ENCODE measurements around the gene HOXB6.

The HOXB6 gene

DNA sequence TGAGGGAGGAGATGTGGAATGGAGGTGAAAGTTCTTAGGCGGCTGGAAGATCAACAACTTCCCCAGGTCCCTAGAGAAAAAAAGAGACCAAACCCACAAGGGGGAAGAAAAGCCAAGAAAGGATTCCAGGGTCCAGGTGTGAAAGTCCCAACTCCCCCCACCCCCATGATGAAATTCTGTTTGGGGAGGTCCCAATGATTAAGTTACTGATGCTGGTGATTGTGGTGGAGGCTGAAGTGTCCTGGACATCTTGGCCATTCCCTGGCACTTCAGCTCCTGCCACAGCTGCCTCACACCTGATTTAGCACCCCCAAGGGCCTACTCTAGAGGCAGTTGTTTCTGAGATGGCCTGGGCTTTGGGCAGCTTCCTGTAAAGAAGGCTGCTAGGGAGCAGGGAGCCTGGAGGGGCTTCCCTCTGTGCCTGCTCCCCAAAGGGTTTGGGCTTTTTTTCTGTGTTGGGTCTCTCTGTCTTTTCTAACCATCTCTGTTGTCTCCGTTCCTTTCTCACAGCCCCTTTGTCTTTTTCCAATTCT, 39.7 kb downstream of the HOXB6 start:
- DNase-seq: no peak

GRCh38 chr17:48564188-48565021, 40.4 kb downstream of the HOXB6 start:
- DNase-seq: no peak

DNA sequence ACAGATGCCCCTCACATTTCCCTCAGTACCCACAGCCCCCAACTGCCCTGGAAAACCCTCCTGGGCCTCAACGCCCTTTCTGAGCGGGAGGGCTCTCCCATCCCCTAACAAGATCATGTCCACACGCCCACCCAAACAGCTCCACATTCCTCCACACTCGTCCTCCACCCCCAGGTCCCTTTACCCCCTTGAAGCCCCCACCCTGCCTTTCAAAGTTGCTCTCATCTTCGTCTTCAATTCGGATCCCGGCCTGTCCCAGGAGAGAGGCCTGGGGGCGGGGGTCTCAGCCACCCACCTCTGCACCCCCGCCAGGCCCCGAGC, 41.0 kb downstream of the HOXB6 start:
- no peak for DNase-seq

DNA sequence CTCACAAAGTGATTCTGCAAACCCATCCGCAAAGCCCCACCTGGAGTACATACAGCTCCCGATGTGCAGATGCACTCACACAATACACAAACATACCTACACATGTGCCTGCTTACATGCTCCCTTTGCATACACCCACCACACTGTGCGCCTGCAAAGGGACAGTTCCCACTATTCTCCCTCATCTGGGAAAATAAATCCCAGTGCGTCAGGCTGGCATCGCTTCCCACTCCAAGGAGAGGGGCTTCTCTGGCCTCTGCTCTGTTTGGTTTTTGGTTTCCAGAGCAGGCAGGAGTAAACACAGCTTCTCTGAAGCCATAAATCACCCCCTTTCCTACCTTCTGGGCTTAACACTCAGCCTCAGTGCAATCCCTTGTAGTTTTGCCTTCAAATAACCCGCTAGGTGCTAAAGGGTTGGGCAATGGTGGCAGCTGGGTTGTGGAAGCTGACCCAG, 41.4 kb downstream of the HOXB6 start:
- DNase-seq: no peak

DNA sequence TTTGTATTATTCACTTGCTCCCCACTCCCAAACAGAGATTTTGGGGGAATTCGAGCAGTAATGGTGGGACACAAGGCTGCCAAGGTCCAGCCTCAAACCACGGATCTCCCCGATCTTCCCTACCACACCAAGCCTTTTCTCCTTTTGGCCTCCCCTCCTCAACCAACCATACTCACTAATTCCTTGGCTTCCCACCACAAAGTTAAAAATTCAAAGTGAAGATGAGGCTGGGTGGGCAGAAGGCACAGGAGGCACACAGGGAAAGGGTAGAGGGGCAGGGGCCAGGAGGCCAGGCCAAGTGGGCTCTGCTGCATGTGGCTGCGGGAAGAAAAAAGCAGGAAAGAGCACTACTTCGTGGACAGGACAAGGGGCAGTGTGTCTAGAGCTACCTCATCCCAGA, 41.9 kb downstream of the HOXB6 start:
- DNase-seq: no peak

DNA sequence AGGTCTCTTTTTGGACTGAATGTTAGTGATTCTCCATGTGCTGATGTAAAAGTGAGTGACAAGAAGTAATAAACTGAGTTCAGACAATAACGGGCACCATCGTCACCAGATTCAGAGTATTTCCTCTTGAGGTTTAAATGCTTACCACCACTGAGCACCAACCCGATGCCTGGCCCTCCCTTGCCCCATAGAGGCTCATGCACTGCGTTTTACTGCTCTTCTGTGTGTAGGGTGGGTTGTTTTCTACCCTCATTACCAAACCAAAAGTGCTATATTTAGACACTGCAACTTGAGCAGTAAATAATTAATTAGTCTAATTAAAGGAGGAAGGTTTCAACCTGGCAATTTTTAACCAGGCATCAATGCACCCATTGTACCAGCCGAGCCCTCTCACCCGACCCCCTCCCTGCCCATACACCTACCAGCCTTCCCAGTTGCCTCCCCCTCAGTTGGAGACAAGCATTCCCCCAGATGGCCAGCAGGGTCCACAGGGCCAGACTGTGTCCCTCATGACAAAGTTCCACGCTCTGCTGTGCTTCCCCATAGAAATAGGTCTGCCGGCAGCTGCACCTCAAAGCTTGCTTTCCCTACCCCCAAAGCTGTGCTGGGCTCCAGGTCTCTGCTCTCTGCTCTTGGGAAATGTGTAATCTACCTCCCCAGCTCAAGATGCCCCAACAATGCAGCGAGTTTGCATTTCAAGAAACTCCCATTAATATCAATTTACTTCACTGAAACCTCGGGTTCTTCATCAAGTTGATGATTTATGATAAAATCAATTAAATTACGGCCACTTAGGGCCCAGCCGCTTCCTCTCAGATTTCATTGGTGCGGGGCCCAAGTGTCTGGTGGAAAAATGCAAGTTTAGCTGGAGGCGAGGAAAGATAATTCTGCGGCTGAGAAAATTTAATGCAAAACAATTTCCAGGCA, 42.6 kb downstream of the HOXB6 start:
- DNase-seq: no peak

DNA sequence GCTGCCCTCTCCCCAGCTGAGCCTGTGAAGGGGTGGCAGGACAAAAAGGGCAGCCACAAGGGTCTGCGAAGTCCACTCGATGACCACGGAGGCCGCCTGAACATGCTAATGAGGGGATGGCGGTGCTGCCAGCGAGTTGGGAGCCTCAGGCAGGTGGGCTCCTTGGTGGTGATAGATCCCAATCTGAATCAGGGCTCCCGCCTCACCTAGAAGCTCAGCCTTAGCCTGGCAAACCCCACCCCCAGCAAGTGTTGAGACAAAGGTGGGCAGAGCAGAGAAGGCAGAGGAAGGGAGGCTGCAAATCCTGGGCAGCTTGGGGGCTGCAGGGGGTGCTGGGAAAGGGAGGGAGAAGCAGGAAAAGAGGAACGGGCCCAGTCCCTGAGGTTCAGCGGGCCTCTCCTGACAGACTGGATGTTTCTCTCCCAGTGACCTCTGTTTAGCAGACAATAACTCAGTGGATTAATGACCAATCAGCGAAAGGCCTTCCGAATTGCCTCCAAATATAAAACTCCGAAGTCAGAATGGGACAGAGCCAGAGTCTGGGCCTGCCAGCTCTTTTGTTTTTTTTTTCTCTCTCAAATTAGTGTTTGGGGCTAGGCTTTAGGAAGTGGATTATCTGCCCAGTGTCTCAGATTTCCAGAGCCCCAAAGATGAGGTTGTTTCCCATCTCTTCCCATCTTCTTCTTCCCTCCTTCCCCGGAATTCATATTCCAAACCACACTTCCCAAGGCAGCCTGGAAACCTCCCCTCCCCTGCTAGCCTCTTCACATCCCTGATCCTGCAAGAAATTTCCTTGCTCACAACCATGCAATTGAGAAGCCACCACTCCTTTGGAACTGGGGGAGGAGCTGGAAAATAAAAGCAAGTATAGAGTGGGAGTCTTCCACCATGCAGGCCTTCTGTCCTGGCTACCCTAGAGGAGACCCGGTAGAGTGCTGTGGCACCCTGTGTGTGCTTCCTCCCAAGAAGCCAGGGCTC, 44.7 kb downstream of the HOXB6 start:
- no peak for DNase-seq

GRCh38 chr17:48559122-48559839, 45.5 kb downstream of the HOXB6 start:
- no peak for DNase-seq

DNA sequence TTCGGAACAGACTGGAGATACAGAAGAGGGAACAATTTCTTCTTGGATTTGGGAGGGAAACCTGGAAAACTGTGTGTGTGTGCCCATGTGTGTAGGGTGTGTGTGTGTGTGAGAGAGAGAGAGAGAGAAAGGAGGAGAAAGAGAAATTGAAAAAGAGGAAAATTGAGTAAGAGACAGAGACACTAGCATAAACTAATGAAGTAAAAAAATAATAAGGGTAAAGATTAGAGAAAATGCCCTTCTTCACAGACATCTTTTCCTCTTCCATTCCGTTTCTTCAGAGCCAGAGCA, 46.0 kb downstream of the HOXB6 start:
- no peak for DNase-seq

DNA sequence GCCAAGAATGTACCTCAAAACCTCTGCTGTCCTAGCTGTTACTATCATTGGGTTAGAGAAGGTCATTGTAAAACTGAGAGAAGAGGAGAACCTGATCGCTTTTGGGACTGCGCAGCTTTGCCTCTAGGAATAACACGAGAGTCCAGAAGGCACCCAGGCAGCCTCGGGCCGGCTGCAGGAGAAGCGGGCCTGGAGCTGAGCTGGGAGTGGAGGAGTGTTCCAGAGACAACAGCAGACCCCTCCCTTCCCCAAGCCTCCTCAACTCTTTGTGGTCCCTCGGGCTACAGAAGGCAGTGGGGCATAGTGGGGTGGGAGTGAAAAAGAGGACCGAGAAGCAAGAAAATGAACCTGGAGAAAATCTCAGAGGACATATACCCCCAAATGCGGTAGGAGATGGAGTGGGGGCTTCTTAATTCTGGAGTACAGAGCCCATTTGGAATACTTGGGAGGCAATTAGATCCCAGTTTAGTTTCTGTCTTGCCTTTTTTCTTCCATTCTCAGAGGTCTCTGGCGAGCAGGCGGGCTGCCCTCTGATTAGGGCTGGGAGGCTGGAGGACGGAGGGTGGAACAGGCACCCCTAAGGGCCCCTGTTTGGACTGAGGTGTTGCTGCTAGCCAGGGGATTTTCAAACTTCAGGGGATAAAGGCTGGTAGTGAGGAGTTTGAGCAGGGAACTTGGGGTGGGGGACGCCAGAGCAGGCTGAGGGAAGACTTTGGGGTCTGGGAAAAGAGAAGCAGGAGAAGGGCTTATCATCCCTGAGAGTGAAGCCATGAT, 46.5 kb downstream of the HOXB6 start:
- DNase-seq: no peak

GRCh38 chr17:48556576-48557401, 48.0 kb downstream of the HOXB6 start:
- no peak for DNase-seq

- no peak for DNase-seq
Measured at GRCh38 chr17:48556229-48556575, 48.6 kb downstream of the HOXB6 start.

- DNase-seq: no peak
Measured at GRCh38 chr17:48555258-48556228, 49.2 kb downstream of the HOXB6 start.

DNA sequence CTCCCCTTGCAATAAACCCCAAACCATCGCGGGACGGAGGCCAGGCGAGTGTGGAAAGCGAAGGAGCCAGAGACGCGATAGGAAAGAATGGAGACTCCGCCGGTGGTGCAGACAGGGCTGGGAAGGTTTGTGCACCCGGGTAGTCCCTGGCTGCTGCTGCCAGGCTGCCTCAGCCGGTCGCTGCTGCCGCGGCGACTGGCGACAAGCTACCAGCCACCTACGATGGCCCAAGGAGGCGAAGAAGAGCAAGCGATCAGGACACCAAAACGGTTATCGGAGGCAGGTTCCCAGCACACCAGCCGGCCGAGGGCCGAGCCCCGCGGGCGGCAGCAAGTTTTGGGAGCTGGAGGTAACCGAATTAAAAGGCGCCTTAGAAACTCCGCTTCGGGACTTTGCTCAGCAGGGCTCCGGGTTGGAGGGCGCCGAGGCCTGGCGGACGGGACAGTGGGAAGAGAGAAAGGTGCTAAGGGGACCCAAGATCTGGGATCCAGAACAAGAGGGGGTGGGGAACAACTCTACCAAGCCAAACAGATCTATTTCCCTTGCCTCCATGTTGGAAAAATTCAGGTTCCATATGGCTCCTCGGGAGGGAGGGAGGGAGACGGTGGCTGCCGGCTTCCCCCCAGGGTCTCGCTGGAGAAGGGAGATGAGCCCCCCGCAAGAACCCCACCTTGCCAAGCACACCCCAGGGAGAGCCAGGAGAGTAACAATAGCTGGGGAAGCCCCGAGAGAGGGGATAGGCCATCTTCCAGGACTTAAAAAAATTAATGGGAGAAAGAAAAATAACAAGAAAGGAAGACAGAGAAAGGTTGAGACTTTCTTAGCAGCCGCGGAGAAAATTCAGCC, 50.2 kb downstream of the HOXB6 start:
- no peak for DNase-seq

- DNase-seq: no peak
Measured at GRCh38 chr17:48553826-48554225, 51.0 kb downstream of the HOXB6 start.

- DNase-seq: no peak
Measured at GRCh38 chr17:48553190-48553547, 51.6 kb downstream of the HOXB6 start.

GRCh38 chr17:48552466-48553189, 52.2 kb downstream of the HOXB6 start:
- DNase-seq: no peak
